ENCODE data around the gene NHEJ1. TPM values are rescaled to one million over a fixed set of nuclear protein-coding genes. Genes with fewer than 3 reads are reported as not detected.

The NHEJ1 gene
- polyA plus RNA-seq, 1 of the 3 experiments (the other 2 are of a cell fraction): 16.3 TPM

- TF ChIP-seq, protein P1, sequence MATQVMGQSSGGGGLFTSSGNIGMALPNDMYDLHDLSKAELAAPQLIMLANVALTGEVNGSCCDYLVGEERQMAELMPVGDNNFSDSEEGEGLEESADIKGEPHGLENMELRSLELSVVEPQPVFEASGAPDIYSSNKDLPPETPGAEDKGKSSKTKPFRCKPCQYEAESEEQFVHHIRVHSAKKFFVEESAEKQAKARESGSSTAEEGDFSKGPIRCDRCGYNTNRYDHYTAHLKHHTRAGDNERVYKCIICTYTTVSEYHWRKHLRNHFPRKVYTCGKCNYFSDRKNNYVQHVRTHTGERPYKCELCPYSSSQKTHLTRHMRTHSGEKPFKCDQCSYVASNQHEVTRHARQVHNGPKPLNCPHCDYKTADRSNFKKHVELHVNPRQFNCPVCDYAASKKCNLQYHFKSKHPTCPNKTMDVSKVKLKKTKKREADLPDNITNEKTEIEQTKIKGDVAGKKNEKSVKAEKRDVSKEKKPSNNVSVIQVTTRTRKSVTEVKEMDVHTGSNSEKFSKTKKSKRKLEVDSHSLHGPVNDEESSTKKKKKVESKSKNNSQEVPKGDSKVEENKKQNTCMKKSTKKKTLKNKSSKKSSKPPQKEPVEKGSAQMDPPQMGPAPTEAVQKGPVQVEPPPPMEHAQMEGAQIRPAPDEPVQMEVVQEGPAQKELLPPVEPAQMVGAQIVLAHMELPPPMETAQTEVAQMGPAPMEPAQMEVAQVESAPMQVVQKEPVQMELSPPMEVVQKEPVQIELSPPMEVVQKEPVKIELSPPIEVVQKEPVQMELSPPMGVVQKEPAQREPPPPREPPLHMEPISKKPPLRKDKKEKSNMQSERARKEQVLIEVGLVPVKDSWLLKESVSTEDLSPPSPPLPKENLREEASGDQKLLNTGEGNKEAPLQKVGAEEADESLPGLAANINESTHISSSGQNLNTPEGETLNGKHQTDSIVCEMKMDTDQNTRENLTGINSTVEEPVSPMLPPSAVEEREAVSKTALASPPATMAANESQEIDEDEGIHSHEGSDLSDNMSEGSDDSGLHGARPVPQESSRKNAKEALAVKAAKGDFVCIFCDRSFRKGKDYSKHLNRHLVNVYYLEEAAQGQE (IDR thresholded peaks at IDR 0.05; ENCODE audit: low read depth, low read length): no peak
- TF ChIP-seq, protein P2, sequence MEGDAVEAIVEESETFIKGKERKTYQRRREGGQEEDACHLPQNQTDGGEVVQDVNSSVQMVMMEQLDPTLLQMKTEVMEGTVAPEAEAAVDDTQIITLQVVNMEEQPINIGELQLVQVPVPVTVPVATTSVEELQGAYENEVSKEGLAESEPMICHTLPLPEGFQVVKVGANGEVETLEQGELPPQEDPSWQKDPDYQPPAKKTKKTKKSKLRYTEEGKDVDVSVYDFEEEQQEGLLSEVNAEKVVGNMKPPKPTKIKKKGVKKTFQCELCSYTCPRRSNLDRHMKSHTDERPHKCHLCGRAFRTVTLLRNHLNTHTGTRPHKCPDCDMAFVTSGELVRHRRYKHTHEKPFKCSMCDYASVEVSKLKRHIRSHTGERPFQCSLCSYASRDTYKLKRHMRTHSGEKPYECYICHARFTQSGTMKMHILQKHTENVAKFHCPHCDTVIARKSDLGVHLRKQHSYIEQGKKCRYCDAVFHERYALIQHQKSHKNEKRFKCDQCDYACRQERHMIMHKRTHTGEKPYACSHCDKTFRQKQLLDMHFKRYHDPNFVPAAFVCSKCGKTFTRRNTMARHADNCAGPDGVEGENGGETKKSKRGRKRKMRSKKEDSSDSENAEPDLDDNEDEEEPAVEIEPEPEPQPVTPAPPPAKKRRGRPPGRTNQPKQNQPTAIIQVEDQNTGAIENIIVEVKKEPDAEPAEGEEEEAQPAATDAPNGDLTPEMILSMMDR (IDR thresholded peaks at IDR 0.05): no peak
- TF ChIP-seq SIN3A (IDR thresholded peaks at IDR 0.05; ENCODE audit: borderline replicate concordance, low read depth, low read length) (no peak), TEAD4 (IDR thresholded peaks at IDR 0.05; ENCODE audit: borderline replicate concordance, insufficient read depth) (no peak), POLR2AphosphoS5 (IDR thresholded peaks at IDR 0.05; ENCODE audit: low read depth, low read length) (no peak), MAX (IDR thresholded peaks at IDR 0.05; ENCODE audit: low read depth) (no peak), GATA2 (CRISPR knock-in tag; IDR thresholded peaks at IDR 0.05) (no peak)
Measured at GRCh38 chr2:219140722-219141121, 19.9 kb downstream of the NHEJ1 start (continued).

- 96% methylated on average over 4 of the region's 4 CpGs for WGBS (ENCODE audit: low lambda C conversion rate)
- Histone ChIP-seq H3K4me1 (ENCODE audit: control insufficient read depth in 1 of 2, insufficient read depth in 2 of 2, low read depth in 1 of 2, low read length in 1 of 2) (no peaks in the 10 kb centered on the region), H3K27ac (ENCODE audit: low read depth in 2 of 2, low read length in 1 of 2) (no peak overlapping the region), H2AFZ (ENCODE audit: low read depth) (no peak overlapping the region), H3K9ac (no peak overlapping the region), H3K9me2 (no peaks in the 10 kb centered on the region), H3K4me3 (ENCODE audit: low read depth in 2 of 2, low read length in 1 of 2) (no peak overlapping the region), H3F3A (replicated peaks; ENCODE audit: insufficient read depth) (no peaks in the 10 kb centered on the region), H3K9me3 (no peaks in the 10 kb centered on the region), H3K4me2 (no peak overlapping the region), H3K27me3 (ENCODE audit: insufficient read depth) (no peaks in the 10 kb centered on the region), H4K20me1 (ENCODE audit: insufficient read depth) (no peaks in the 10 kb centered on the region), H3K36me3 (replicated peaks in 1 of 2; ENCODE audit: control insufficient read depth in 1 of 2, insufficient read depth in 2 of 2, low read length in 1 of 2) (peaks cover 0 to 9% of the 10 kb centered on the region in 2 experiments), H3K79me2 (ENCODE audit: insufficient read depth) (no peaks in the 10 kb centered on the region)
- TF ChIP-seq FOSL2 (IDR thresholded peaks at IDR 0.05; ENCODE audit: borderline replicate concordance, low read depth) (no peak), MXI1 (IDR thresholded peaks at IDR 0.05; ENCODE audit: low read depth, low read length) (no peak), RCOR1 (IDR thresholded peaks at IDR 0.05; ENCODE audit: low read length) (no peak), JUND (IDR thresholded peaks at IDR 0.05) (no peak)
- no peak for DNase-seq
- POLR2A ChIA-PET: no interaction called here
- CTCF ChIA-PET: interaction anchor here (0.7 to 8.2 kb wide), 11 partner anchors 8 to 253 kb away, joined by 3 to 70 read pairs (median 3); partner anchors contain the start of gene WNT10A
Measured at GRCh38 chr2:219133976-219134375, 26.6 kb downstream of the NHEJ1 start.
